HG03097 (cell line): ENCODE results near the gene FBXO9.
A peak's percentile ranks its signal among the peaks of the same experiment; 100 is the strongest.
"Not testable (repeated sequence)": the region's sequence is repeated elsewhere in the genome, so short reads cannot be mapped to it uniquely, and the experiment has no call there.

Experiments used
- ATAC-seq: cut with Tn5 transposase; IDR thresholded peaks from one replicate; pipeline ENCODE4 v1.9.1; 2021; ENCODE audit not compliant: unreplicated experiment, low FRiP score

The FBXO9 gene

GRCh38 chr6:53045891-53046673 is 19.1 kb upstream of the FBXO9 start:
- ATAC-seq = no peak

DNA sequence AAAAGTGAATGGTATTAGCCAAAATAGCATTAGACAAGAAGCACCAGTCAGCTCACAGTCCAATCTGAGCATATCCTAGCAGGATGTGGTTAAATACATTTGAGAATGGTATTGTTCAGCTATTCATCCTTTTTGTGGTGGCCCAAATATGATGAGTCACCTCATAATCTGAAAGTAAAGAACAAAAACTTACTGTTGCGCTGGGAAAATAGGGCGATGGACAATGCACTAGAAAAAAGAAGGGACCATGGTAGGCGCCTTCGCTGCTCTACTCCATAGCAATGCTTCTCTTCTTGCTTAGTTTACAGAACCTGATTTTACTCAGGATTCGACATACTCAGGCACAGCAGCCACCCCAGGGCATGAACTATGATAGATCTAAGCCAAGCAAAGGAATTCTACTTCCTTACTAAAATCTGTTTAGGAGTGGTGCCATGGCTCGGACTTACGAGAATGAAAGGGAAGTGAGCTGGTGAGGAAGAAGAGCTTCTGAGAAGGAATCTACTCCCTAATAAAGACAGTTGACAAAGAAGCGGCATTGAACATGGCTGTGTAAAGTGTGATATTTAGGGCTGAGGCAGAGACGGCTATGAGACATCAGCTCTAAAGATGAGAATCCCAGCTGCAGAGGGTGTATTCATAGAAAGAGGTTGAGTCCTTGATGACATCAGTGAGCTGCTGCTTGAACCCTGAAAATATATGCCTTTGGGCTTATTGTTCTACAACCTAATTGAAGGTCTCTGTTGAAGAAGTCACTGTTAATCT is 16.6 kb upstream of the FBXO9 start:
- ATAC-seq = peak; percentile 95

DNA sequence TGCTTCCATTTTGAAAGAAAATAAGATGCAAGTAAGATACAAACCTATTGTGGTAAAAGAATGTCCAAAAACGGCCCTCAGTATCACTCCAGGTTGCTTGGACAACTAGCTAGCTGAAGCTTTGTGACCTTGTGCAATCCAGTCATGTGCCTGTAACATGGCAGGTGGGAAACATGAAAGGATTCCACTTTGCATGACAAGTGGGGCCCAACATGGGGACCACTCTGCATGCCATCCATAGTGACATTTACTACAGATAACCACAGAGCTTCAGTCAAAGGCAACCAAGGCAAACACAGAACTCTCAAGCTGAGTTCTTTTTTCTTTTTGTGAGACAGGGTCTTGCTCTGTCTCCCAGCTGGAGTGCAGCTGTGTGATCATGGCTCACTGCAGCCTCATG is 15.8 kb upstream of the FBXO9 start:
- ATAC-seq = no peak

DNA sequence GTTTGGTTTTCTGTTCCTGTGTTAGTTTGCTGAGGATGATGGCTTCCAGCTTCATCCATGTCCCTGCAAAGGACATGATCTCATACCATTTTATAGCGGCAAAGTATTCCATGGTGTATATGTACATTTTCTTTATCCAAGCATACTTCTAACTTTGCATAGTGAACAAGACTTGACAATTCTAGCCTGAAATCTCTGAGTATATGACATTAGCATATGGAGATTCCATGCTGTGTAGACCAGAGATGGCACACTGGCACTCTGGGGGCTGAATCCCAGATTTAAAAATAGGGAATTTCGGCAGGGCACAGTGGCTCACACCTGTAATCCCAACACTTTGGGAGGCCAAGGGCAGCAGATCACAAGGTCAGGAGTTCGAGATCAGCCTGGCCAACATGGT is 13.1 kb upstream of the FBXO9 start:
- ATAC-seq = not testable (repeated sequence)

- ATAC-seq = no peak
These were observed 10.7 kb upstream of the FBXO9 start for GRCh38 chr6:53054532-53054931.

GRCh38 chr6:53055873-53056272 is 9.3 kb upstream of the FBXO9 start:
- ATAC-seq = no peak

GRCh38 chr6:53056273-53056672 is 8.9 kb upstream of the FBXO9 start:
- ATAC-seq = no peak

- no peak for ATAC-seq
These were observed 6.6 kb upstream of the FBXO9 start for GRCh38 chr6:53058388-53059195.

DNA sequence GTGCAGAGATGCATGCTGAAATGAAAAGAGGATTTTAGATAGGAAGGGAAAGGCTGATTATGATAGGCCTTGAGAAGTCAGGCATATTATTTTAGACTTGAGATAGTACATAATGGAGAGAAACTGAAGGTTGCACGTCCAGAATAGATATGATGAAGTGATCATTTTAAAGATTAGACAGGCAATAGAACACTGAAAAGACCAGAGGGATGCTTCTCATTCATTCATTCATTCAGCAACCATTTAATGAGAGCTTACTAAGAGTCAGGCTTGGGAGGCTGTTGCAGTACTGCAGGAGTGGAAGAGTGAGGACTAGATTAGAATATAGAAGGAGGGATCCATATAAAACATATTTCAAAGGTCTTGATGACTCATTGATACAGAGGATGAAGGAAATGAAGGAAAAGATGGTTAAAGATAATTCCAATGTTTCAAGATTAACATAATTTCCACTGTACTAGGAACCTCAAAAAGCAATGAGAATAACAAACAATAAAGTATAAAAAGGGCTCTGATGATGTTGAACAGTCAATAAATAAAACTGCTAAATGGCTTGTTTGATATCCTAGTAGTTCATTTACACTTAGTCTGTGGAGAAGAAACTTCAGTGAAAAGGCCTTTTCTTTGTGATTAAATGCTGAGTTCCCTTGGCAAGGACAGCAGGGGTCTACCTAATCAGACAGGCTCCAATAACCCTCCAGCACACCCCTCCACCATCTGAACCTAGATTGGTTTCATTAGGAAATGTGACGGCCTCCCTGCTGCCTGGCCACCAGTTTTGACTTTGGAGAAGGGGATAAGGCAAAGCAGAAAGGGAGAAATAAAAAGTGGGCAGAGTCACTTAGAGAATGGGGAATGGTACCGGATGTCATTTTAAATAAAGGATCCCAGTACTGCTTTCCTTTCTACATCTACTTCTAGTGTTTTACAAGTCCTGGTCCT is 5.3 kb upstream of the FBXO9 start:
- no peak for ATAC-seq

GRCh38 chr6:53062169-53062539 is 3.0 kb upstream of the FBXO9 start:
- ATAC-seq = no peak

DNA sequence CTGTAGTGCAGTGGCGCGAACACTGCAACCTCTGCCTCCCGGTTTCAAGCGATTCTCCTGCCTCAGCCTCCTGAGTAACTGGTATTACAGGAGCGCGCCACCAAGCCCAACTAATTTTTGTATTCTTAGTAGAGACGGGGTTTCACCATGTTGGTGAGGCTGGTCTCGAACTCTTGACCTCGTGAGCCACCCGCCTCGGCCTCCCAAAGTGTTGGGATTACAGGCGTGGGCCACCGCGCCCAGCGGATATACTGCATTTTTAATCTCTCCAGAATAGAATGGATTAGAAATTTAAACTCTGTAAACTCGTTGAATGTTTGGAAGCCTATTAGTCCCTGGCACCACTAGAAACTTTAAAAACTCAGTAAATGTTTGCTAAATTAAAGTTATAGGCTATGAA is 949 bp upstream of the FBXO9 start:
- ATAC-seq = not testable (repeated sequence)

DNA sequence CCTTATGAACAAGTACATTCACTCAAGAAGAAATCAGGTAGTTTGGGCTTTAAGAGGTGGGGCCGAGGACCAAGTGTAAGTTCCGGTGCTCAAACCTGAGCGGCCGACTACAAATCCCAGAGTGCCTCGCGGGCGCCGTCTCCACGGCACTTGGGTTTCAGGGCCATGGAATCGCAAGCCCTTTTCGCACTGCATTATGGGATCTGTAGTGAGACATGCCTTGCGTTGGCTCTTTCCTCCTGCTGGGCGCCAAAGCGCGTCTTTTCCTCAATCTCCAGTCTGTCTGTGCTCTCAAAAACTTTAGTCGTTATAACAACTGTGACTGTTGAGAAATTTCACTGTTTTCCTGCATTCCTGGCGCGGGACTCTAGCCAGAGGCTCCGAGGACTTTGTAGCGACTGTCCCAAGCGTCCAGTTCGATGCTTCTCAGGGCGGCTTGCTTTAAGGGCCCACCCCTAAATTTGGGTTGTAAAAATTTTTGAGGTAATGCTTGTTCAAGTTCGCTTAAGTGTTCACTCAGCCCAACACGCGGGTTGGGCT is 408 bp upstream of the FBXO9 start:
- peak; percentile 79 for ATAC-seq

DNA sequence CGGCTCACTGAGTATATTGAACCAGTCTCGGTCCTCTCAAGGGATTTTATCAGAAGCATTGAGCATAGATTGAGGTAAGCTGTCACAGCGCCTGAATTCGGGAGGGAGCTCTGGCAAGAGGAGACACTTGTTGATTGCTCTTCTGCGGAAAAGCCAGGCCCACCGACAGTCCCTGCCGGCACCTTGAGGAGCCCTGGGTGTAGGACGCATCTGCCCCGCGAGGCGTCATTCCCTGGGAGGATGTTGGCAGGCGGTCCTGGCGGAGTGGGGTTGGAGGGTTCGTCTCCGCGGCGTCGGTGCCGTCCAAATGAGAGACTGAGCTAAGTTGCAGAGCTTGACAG is 843 bp downstream of the FBXO9 start:
- ATAC-seq = no peak

- no peak for ATAC-seq
These were observed 1.9 kb downstream of the FBXO9 start for GRCh38 chr6:53066874-53067706.

DNA sequence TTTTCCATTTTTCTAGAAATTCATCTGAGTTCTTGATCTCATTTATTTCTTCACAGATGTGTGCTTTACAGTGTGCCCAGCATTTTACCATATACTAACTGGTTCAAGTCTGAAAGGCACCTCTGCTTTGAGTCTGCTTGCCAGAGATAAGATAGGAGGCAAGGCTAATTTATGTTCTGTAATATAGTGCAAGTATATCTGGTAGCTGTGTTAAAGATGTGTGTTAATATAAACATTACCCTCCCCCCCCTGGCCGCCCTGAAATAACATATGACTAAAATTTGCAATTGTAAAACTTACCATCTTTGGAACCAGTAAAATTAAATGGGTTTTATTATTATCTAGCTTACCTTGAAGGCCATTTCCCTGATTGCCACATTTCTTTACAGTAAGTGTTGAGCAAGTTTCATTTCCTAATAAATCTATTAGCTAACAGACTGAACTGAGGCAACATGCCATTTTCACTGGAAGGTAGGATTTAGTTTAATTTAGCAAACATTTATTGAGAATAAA is 2.7 kb downstream of the FBXO9 start:
- ATAC-seq = no peak

- no peak for ATAC-seq
These were observed 4.2 kb downstream of the FBXO9 start for GRCh38 chr6:53069427-53069826.

- ATAC-seq = no peak
These were observed 5.6 kb downstream of the FBXO9 start for GRCh38 chr6:53070806-53071205.

GRCh38 chr6:53074347-53074746 is 9.1 kb downstream of the FBXO9 start:
- no peak for ATAC-seq

GRCh38 chr6:53080813-53081212 is 15.6 kb downstream of the FBXO9 start:
- ATAC-seq = no peak
